Upper lobe of left lung (tissue), 4 donors: Measurements from ENCODE around the gene TBC1D8.

Experiments used
- CTCF ChIP-seq, 6 experiments: fragments of 450-650 bp in 4 of 6; fragments of 200-600 bp in 2 of 6; sonication (generic) in 2 of 6; IDR thresholded peaks; one replicate each; pipeline ENCODE4 v1.5.1; 2016 to 2019; ENCODE audit warnings: antibody characterized with exemption in 6 of 6
- EP300 ChIP-seq, 4 donors: sonication (generic); formaldehyde crosslinking; IDR thresholded peaks; one replicate each; pipeline ENCODE4 v1.5.1; 2017; ENCODE audit warnings: antibody characterized with exemption in 4 of 4, control low read depth in 2 of 4
- POLR2A ChIP-seq, 4 donors: fragments of 450-650 bp; IDR thresholded peaks; one replicate each; pipeline ENCODE4 v1.5.1; 2016 to 2017; ENCODE audit warnings: antibody characterized with exemption in 4 of 4, mild to moderate bottlenecking in 2 of 4
- POLR2AphosphoS5 ChIP-seq, 2 donors: sonication (generic); formaldehyde crosslinking; IDR thresholded peaks; one replicate each; pipeline ENCODE4 v1.5.1; 2017; ENCODE audit warnings: antibody characterized with exemption in 2 of 2

- no peak for TF ChIP-seq CTCF (IDR thresholded peaks at IDR 0.05)
- TF ChIP-seq POLR2AphosphoS5 (IDR thresholded peaks at IDR 0.05): no peak
- no peak for TF ChIP-seq EP300 (IDR thresholded peaks at IDR 0.05)
- TF ChIP-seq POLR2A (IDR thresholded peaks at IDR 0.05): no peak
Observed at GRCh38 chr2:101145406-101145805, 5.8 kb downstream of the TBC1D8 start.
